Spleen (tissue), 7 donors: ENCODE results near the gene FOXO3.

Experiments
- POLR2A ChIP-seq, 3 donors: fragments of 450-650 bp; IDR thresholded peaks; one replicate each; pipeline ENCODE4 v1.5.1; 2017; ENCODE audit warnings: antibody characterized with exemption in 3 of 3, mild to moderate bottlenecking in 1 of 3
- TF ChIP-seq, protein P1 (sequence below), 11 experiments: fragments of 200-600 bp in 7 of 11; fragments of 450-650 bp in 4 of 11; sonication (generic) in 4 of 11; IDR thresholded peaks in 8 of 11; conservative IDR thresholded peaks in 3 of 11; 1 replicate in 7 of 11; 2 replicates in 4 of 11; pipeline versions ENCODE4 v1.4.0 to v1.8.0; 2016 to 2021; ENCODE audit warnings: antibody characterized with exemption in 11 of 11, inconsistent platforms in 4 of 11, mild to moderate bottlenecking in 1 of 11
- donor health status: DM: no; HTN: no; CAD: no; lungs with moderate emphysema.
- donor health status: DM: no; HTN: no; CAD: no.
- donor health status: DM: no; HTN: no; CAD: no.

DNA sequence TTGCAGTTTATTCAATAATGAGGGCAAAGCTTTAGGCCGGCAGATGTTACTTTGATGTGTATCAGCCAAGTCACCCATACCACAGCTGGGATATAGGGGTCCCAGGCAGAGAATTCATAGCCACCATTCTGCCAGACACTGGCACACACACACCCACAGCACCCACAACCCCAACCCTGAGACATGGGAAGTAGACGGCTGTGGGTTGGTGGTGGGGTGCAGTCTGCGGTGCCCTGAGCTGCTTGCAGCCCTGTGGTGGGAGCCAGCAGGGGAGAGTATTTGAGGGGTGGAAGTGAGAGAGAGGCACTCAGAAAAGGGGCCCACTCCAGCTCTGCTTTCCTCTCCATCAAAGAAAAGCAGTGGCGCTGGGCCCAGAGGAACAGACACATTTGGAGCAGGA lies 125.3 kb downstream of the FOXO3 start:
- TF ChIP-seq, protein P1, sequence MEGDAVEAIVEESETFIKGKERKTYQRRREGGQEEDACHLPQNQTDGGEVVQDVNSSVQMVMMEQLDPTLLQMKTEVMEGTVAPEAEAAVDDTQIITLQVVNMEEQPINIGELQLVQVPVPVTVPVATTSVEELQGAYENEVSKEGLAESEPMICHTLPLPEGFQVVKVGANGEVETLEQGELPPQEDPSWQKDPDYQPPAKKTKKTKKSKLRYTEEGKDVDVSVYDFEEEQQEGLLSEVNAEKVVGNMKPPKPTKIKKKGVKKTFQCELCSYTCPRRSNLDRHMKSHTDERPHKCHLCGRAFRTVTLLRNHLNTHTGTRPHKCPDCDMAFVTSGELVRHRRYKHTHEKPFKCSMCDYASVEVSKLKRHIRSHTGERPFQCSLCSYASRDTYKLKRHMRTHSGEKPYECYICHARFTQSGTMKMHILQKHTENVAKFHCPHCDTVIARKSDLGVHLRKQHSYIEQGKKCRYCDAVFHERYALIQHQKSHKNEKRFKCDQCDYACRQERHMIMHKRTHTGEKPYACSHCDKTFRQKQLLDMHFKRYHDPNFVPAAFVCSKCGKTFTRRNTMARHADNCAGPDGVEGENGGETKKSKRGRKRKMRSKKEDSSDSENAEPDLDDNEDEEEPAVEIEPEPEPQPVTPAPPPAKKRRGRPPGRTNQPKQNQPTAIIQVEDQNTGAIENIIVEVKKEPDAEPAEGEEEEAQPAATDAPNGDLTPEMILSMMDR (IDR thresholded peaks at IDR 0.05 in 8 of 11, conservative IDR thresholded peaks at IDR 0.05 in 3 of 11) = no peak
- no peak for TF ChIP-seq POLR2A (IDR thresholded peaks at IDR 0.05)
